ENCODE results near the gene POLG.

The POLG gene

DNA sequence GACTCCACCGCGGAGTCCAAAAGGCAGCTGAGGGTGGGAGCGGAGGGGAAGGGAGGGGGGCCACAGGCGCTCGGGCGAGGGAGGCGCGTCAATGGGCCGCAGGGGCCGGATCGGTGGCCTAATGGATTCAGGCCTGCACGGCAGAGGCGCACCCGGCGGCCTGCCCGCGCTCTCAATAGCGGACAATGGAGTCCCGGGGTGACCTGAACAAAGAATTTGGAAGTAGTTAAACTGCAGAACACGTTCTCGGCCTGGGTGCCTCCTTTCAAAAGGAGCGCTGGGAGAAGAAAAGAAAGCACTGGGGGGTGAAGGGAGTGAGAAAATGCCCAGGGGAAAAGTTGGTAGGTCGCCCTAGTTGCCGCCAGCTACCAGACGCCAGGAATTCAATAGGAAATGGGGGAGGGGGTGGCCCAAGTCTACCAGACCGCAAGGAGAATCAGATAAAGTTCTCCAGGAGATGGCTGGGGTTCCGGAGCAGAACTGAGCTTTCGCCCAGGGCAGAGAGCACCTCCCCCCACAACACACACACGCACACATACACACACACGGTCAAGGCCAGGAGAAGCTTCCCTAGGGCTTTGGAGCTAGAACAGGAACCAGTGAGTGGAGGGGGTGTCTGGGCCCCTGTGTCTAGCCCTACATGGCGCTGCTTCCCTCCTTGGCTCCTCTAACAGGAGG, 25.8 kb upstream of the POLG start:
- TF ChIP-seq, protein P1, sequence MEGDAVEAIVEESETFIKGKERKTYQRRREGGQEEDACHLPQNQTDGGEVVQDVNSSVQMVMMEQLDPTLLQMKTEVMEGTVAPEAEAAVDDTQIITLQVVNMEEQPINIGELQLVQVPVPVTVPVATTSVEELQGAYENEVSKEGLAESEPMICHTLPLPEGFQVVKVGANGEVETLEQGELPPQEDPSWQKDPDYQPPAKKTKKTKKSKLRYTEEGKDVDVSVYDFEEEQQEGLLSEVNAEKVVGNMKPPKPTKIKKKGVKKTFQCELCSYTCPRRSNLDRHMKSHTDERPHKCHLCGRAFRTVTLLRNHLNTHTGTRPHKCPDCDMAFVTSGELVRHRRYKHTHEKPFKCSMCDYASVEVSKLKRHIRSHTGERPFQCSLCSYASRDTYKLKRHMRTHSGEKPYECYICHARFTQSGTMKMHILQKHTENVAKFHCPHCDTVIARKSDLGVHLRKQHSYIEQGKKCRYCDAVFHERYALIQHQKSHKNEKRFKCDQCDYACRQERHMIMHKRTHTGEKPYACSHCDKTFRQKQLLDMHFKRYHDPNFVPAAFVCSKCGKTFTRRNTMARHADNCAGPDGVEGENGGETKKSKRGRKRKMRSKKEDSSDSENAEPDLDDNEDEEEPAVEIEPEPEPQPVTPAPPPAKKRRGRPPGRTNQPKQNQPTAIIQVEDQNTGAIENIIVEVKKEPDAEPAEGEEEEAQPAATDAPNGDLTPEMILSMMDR (IDR thresholded peaks at IDR 0.05; ENCODE audit: low read depth, low read length, missing control alignments): no peak
- DNase-seq (ENCODE audit: extremely low read depth, low read depth): no peak
- H3K4me3 ChIP-seq (replicated peaks; ENCODE audit: low read depth, low read length): no peak overlapping the region

DNA sequence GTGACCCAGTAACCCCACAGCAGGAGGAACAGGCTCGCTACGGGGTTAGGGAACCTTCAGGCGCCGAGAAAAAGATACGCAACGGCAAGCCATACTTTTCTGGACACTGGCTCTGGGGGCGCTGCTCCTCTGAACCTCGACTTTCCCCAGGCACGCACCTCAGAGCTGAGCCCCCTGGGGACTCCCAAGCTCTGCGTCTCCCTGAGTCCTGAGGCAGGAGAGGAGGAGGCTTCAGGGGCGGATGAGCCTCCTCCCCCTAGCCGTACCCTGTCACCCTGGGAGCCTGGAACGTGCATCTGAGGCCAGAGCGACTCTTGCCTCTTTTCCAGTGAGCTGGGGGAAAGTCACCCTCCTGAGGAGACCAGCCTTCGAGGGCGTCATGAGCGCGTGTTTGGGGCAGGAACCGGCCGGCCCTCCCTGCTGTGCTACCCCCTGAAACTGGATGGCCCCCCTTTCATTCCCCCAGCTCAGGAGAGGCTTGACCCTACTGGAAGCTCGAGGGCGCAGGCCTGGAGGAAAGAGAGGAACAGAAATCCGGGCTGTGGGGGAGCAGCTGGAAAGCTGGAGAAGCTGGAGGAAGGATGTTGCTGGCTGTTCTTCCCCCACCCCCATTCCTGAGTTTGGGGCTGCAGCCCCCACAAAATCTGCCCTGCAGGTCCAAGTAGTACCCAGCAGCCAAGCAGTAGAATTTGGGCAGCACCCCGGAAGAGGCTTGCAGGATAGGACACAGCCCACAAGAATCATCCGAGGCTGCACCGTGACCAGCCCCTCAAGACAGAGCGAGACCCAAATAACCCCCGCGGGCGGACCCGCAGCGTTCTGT, 25.1 kb upstream of the POLG start:
- TF ChIP-seq, protein P1 (IDR thresholded peaks at IDR 0.05; ENCODE audit: low read depth, low read length, missing control alignments): no peak
- no peak overlapping the region for H3K4me3 ChIP-seq (replicated peaks; ENCODE audit: low read depth, low read length)
- DNase-seq (ENCODE audit: extremely low read depth, low read depth): no peak

DNA sequence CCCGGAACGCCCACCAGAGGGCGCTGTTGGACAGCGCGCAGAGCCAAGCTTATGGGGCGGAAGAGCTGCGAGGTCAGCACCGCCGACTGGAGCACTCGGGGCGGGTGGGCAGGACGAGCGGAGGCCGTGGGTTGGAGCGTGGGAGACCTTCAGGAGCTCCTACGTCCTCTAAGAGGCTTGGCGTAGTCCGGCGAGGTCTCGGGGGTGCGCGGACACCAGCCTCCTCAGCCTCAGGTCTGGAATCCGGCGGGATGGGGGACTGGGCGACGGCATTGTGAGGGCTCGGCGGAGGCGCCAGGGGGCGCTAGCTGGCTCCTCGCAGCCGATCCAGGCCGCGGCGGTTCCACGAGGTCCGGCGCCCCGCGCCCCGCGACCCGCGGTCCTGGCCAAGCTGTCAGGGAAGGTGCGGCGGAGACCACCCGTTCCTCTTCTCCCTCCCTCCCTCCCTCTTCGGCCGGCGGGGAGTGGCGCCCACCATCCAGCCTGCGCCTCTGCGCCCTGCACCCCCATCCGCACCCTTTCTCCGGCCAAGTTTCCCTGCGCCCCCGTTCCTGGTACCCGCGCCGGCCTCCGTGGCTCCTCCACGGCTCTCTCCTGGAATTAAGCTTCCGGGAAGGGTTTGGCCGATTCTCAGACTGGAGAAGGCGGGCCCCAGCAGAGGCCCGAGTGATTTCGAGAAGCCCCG, 24.3 kb upstream of the POLG start:
- DNase-seq (ENCODE audit: extremely low read depth, low read depth): no peak
- TF ChIP-seq, protein P1 (IDR thresholded peaks at IDR 0.05; ENCODE audit: low read depth, low read length, missing control alignments): peak; percentile 80
- peak overlapping the region; percentile 12 for H3K4me3 ChIP-seq (replicated peaks; ENCODE audit: low read depth, low read length)

DNA sequence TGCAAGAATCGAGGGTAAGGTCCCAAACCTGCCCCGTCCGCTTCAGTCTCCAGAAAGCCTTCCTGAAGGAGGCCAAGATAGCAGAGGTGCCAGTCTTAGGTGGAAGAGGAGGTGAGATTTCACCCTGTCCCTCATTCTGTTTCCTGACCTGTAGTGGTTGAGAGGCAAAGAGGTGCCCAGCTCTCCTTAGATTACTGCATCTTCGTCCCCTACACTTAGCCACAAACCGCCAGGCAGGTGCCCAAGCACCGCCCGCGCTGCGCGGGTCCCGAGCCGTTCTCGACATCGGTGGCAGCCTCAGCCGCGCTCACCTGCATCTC, 23.8 kb upstream of the POLG start:
- no peak for DNase-seq (ENCODE audit: extremely low read depth, low read depth)
- H3K4me3 ChIP-seq (replicated peaks; ENCODE audit: low read depth, low read length): peak overlapping the region; percentile 12

DNA sequence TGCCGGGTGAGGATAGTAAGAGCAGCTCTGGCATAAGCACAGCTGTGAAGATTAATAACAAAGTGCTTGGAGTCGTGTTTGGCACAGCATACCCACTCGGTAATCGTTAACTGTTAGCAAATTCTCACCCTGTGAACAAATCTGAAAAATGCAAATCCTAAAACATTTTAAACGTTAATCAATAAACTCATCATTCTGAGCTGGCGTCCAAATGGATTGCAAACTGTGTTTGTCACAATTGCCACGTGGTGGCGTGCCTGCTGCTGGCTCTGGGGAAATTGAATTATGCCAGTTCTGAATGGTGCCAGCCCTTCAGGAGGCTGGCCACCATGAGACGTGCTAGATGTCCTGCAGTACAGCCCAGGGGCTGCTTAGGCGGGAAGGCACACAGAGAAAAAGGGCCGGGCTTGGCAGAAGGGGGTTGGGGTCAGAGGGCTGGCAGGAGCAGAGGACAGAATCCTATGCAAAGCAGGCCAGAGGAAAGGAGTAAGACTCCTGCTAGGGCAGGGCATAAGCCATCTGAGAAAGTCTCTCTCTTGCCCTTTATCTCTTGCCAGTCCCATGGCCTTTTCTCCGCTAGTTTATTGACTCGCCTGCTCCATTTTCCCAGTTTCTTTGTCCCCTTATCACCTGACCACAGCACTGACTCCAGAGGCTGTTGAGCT, 22.1 kb upstream of the POLG start:
- no peak for DNase-seq (ENCODE audit: extremely low read depth, low read depth)
- no peak overlapping the region for H3K4me3 ChIP-seq (replicated peaks; ENCODE audit: low read depth, low read length)
- TF ChIP-seq, protein P1 (IDR thresholded peaks at IDR 0.05; ENCODE audit: low read depth, low read length, missing control alignments): peak; percentile 28

More for the DNA sequence above, 23.8 kb upstream of the POLG start:
- TF ChIP-seq, protein P1 (IDR thresholded peaks at IDR 0.05; ENCODE audit: low read depth, low read length, missing control alignments): no peak

DNA sequence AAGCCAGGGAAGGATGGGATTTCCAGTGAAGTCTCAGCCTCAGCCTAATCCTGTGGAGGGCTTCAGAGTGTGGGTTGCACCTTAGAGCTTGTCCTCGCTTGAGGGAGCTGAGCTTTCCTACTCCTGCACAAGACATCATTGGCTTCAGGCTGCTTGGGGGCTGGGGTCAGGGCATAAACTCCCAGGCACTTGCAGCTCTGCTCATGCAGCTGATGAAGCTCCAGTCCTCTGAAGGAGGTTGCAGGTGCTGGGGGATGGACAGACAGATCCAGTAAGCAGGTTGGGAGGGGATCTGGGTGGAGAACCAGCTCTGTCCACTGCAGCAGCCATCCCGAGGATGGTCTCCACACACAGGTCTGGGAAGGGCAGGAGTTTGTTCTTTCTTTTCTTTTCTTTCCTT, 19.4 kb upstream of the POLG start:
- no peak overlapping the region for H3K4me3 ChIP-seq (replicated peaks; ENCODE audit: low read depth, low read length)
- TF ChIP-seq, protein P1 (IDR thresholded peaks at IDR 0.05; ENCODE audit: low read depth, low read length, missing control alignments): no peak
- DNase-seq (ENCODE audit: extremely low read depth, low read depth): no peak
